HepG2 (cell line): ENCODE measurements around the gene DMAC1. TPM values are rescaled to one million over a fixed set of nuclear protein-coding genes. Genes with fewer than 3 reads are reported as not detected.

ENCODE experiments used
- ATAC-seq: fragments of 200-7000 bp; cut with Tn5 transposase; 3 replicates; pipeline ENCODE4 v1.9.1; 2020; ENCODE audit warnings: mild to moderate bottlenecking, moderate library complexity
- BruUV-seq: library from RNA; stranded (reverse); fragments of 400-500 nt; replicated peaks from 2 replicates; lab custom pipeline; 2021; lab: Mats Ljungman, UMichigan
- CTCF ChIA-PET: fragments of 300-600 bp; formaldehyde crosslinking; extraction: SDS; loops from one replicate; lab custom pipeline; 2021; ENCODE audit warnings: low total read pairs, inconsistent platforms, low intra/inter-chr PET ratio; lab: Yijun Ruan, JAX
- POLR2A ChIA-PET: fragments of 350-600 bp; sonication (Branson Sonifier 250); formaldehyde crosslinking; loops from one replicate; lab custom pipeline; 2020; ENCODE audit warnings: antibody characterized with exemption, inconsistent platforms; lab: Yijun Ruan, JAX
- DNase-seq: peaks from one replicate; pipeline ENCODE4 v3.0.0-alpha.2; 2015; ENCODE audit warnings: low spot score
- FAIRE-seq: peaks from 3 replicates; lab custom pipeline; 2011; peaks lifted over from hg19 to GRCh38; lab: Jason Lieb, UNC
- H2AFZ ChIP-seq: one replicate; pipeline ENCODE4 v1.6.1; 2011; ENCODE audit warnings: low read length, inconsistent platforms
- H3K27ac ChIP-seq: fragments of 300-600 bp; 3 replicates; pipeline ENCODE4 v1.8.0; 2011; ENCODE audit warnings: mixed run types, mild to moderate bottlenecking, mixed read lengths, low read length, inconsistent platforms; ENCODE audit not compliant: insufficient read depth; ENCODE audit errors: extremely low read length
- H3K27me3 ChIP-seq, 2 experiments: fragments of 200-600 bp in 1 of 2; 2 replicates in 1 of 2; 3 replicates in 1 of 2; pipeline versions ENCODE4 v1.6.0 to v1.8.0; 2011; ENCODE audit warnings: low read length in 2 of 2, mild to moderate bottlenecking in 2 of 2, moderate library complexity in 2 of 2, inconsistent platforms in 1 of 2; ENCODE audit not compliant: insufficient read depth in 2 of 2, control insufficient read depth in 1 of 2
- H3K36me3 ChIP-seq, 2 experiments: fragments of 200-600 bp in 1 of 2; replicated peaks in 1 of 2; 2 replicates in 1 of 2; 3 replicates in 1 of 2; pipeline versions ENCODE4 v1.5.1 to v1.8.0; 2011; ENCODE audit warnings: low read length in 2 of 2, inconsistent platforms in 1 of 2; ENCODE audit not compliant: insufficient read depth in 2 of 2, control insufficient read depth in 1 of 2
- H3K4me1 ChIP-seq: 2 replicates; pipeline ENCODE4 v1.5.1; 2012; ENCODE audit warnings: low read length, inconsistent platforms; ENCODE audit not compliant: insufficient read depth
- H3K4me2 ChIP-seq: 2 replicates; pipeline ENCODE4 v1.6.0; 2011; ENCODE audit warnings: low read depth, low read length, inconsistent platforms
- H3K4me3 ChIP-seq, 3 experiments: fragments of 200-600 bp in 1 of 3; sonication (generic), shearing (Covaris generic) in 1 of 3; replicated peaks in 1 of 3; 2 replicates each; pipeline ENCODE4 v1.5.1; 2011 to 2016; ENCODE audit warnings: low read length in 3 of 3, inconsistent platforms in 2 of 3, low read depth in 2 of 3, mild to moderate bottlenecking in 2 of 3, control low read depth in 1 of 3, mixed read lengths in 1 of 3; ENCODE audit not compliant: insufficient read depth in 1 of 3
- H3K79me2 ChIP-seq: one replicate; pipeline ENCODE4 v1.6.1; 2011; ENCODE audit warnings: low read length, inconsistent platforms; ENCODE audit not compliant: insufficient read depth
- H3K9ac ChIP-seq: 2 replicates; pipeline ENCODE4 v1.6.0; 2011; ENCODE audit warnings: mild to moderate bottlenecking, low read depth, low read length, inconsistent platforms; ENCODE audit not compliant: insufficient read depth
- H3K9me3 ChIP-seq: 2 replicates; pipeline ENCODE4 v1.5.1; 2012; ENCODE audit warnings: mild to moderate bottlenecking, low read length
- H4K20me1 ChIP-seq: 2 replicates; pipeline ENCODE4 v1.6.0; 2011; ENCODE audit warnings: inconsistent platforms, mild to moderate bottlenecking, low read length, moderate library complexity; ENCODE audit not compliant: insufficient read depth
- PHB2 ChIP-seq: fragments of 450-650 bp; IDR thresholded peaks from 2 replicates; pipeline ENCODE4 v1.6.1; 2018; ENCODE audit not compliant: partially characterized antibody
- SETDB1 ChIP-seq: sonication (generic); formaldehyde crosslinking; IDR thresholded peaks from 2 replicates; pipeline ENCODE4 v1.5.1; 2020; ENCODE audit warnings: missing genetic modification reagents, mild to moderate bottlenecking, borderline replicate concordance
- TOE1 ChIP-seq: sonication (generic); formaldehyde crosslinking; IDR thresholded peaks from 2 replicates; pipeline ENCODE4 v1.4.0; 2020; ENCODE audit warnings: mild to moderate bottlenecking, missing genetic modification reagents
- ZNF670 ChIP-seq: sonication (generic); formaldehyde crosslinking; IDR thresholded peaks from 2 replicates; pipeline ENCODE4 v1.8.0; 2022; ENCODE audit warnings: mild to moderate bottlenecking, missing genetic modification reagents, borderline replicate concordance
- ZNF781 ChIP-seq: sonication (generic); formaldehyde crosslinking; IDR thresholded peaks from 2 replicates; pipeline ENCODE4 v1.5.1; 2020; ENCODE audit warnings: borderline replicate concordance, mild to moderate bottlenecking, missing genetic modification reagents; ENCODE audit errors: not compliant biosample characterization
- ZNF83 ChIP-seq: sonication (generic); formaldehyde crosslinking; IDR thresholded peaks from 2 replicates; pipeline ENCODE4 v1.4.0; 2020; ENCODE audit warnings: missing genetic modification reagents, mild to moderate bottlenecking, borderline replicate concordance
- ZSCAN25 ChIP-seq: sonication (generic); formaldehyde crosslinking; IDR thresholded peaks from 2 replicates; pipeline ENCODE4 v1.8.0; 2022; ENCODE audit warnings: mild to moderate bottlenecking, missing genetic modification reagents
- WGBS: methylation state at CpG from one replicate; pipeline ENCODE4 v1.1.6; 2017; ENCODE audit warnings: low lambda C conversion rate; 5-methylcytosine and 5-hydroxymethylcytosine counted together
- in situ Hi-C: cut with HindIII; loops from 2 replicates; pipeline ENCODE4 v1.10.0; 2017; ENCODE audit warnings: low pct_unique_long_range_greater_than_20kb; ENCODE audit not compliant: extremely low pct_ligation_motif_present
- intact Hi-C: fragments of 100-400 bp; cut with micrococcal nuclease; formaldehyde crosslinking; loops from one replicate; pipeline ENCODE4 v1.10.0; 2022; ENCODE audit not compliant: unreplicated experiment
- polyA plus RNA-seq, 8 experiments: library from polyadenylated mRNA; depleted of rRNA in 3 of 8; stranded (reverse) in 7 of 8; unstranded in 1 of 8; fragments of >200 nt; fragmentation: Illumina TruSeq in 4 of 8; extraction: Trizol in 4 of 8; gene quantifications; 2 replicates each; pipeline versions ENCODE4 v1.2.1 to v1.2.3, GENCODE V29; 2011 to 2016; ENCODE audit warnings: low read depth in 4 of 8, missing spikeins in 1 of 8, mixed read lengths in 1 of 8; ENCODE audit not compliant: insufficient read depth in 1 of 8
- total RNA-seq, 5 experiments: library from RNA; depleted of rRNA; stranded (reverse); fragments of >200 nt; fragmentation: Illumina TruSeq; extraction: Trizol; gene quantifications; 2 replicates each; pipeline ENCODE4 v1.2.3, GENCODE V29; 2016; ENCODE audit warnings: low read depth in 1 of 5
- TF ChIP-seq, protein P1 (sequence below): sonication (generic); formaldehyde crosslinking; IDR thresholded peaks from 2 replicates; pipeline ENCODE4 v1.8.1; 2023; ENCODE audit warnings: mild to moderate bottlenecking, missing genetic modification reagents, borderline replicate concordance
- TF ChIP-seq, protein P2 (sequence below): sonication (generic); formaldehyde crosslinking; IDR thresholded peaks from 2 replicates; pipeline ENCODE4 v1.4.0; 2020; ENCODE audit warnings: missing genetic modification reagents; ENCODE audit errors: not compliant biosample characterization
- TF ChIP-seq, protein P3 (sequence below): sonication (generic); formaldehyde crosslinking; IDR thresholded peaks from 2 replicates; pipeline ENCODE4 v1.8.0; 2022; ENCODE audit warnings: mild to moderate bottlenecking, missing genetic modification reagents, borderline replicate concordance

Gene DMAC1
- total and polyA plus RNA-seq, 2 of the 13 experiments (the other 11 are each of a cell fraction or from before 2014, with no cell fraction given): 44.3 to 72.9 TPM

DNA sequence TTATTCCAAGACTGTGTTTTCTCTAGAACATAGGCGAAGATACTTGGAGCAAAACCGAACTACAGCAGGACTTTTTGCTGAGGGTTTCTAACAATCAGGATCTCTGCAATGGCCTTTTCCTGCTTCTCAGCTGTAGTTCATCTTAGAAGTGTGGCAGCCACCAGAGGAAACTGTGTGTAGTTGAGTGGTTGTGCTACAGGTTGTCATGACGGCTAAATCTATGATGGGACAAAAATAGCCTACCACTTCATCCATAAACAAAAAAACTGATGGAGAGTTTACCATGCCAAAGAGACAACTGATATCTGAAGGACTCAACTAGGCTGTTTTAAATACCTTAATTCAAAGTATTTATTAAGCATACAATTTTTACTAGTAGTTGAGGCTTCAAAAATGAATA lies 28.2 kb upstream of the DMAC1 start:
- ATAC-seq (no peak), DNase-seq (no peak), FAIRE-seq (no peak)
- Histone ChIP-seq H3K79me2 (no peaks in the 10 kb centered on the region), H3K4me2 (no peak overlapping the region), H3K9ac (no peak overlapping the region), H2AFZ (no peak overlapping the region), H3K9me3 (no peaks in the 10 kb centered on the region), H3K27me3 (no peaks in the 10 kb centered on the region), H4K20me1 (no peaks in the 10 kb centered on the region), H3K4me1 (no peaks in the 10 kb centered on the region), H3K36me3 (no peaks in the 10 kb centered on the region), H3K4me3 (no peak overlapping the region), H3K27ac (no peak overlapping the region)
- intact Hi-C loops (no loop called here), in situ Hi-C loops (no loop called here)
- ChIA-PET CTCF (no interaction called here), POLR2A (no interaction called here)
- WGBS: 3% methylated on average over 3 of the region's 3 CpGs
- no TSS peak for BruUV-seq
- TF ChIP-seq PHB2 (no peak), ZNF781 (CRISPR knock-in tag) (no peak), ZSCAN25 (CRISPR knock-in tag) (no peak), ZNF670 (CRISPR knock-in tag) (no peak), ZNF83 (CRISPR knock-in tag) (no peak), SETDB1 (no peak), TOE1 (no peak)
- TF ChIP-seq, protein P1, sequence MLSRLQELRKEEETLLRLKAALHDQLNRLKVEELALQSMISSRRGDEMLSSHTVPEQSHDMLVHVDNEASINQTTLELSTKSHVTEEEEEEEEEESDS: no peak
- TF ChIP-seq, protein P2, sequence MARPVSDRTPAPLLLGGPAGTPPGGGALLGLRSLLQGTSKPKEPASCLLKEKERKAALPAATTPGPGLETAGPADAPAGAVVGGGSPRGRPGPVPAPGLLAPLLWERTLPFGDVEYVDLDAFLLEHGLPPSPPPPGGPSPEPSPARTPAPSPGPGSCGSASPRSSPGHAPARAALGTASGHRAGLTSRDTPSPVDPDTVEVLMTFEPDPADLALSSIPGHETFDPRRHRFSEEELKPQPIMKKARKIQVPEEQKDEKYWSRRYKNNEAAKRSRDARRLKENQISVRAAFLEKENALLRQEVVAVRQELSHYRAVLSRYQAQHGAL (CRISPR knock-in tag): no peak
- TF ChIP-seq, protein P3, sequence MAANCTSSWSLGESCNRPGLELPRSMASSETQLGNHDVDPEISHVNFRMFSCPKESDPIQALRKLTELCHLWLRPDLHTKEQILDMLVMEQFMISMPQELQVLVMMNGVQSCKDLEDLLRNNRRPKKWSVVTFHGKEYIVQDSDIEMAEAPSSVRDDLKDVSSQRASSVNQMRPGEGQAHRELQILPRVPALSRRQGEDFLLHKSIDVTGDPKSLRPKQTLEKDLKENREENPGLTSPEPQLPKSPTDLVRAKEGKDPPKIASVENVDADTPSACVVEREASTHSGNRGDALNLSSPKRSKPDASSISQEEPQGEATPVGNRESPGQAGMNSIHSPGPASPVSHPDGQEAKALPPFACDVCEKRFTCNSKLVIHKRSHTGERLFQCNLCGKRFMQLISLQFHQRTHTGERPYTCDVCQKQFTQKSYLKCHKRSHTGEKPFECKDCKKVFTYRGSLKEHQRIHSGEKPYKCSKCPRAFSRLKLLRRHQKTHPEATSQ (CRISPR knock-in tag): no peak
